Measurements from ENCODE around the gene CEP83.

DNA sequence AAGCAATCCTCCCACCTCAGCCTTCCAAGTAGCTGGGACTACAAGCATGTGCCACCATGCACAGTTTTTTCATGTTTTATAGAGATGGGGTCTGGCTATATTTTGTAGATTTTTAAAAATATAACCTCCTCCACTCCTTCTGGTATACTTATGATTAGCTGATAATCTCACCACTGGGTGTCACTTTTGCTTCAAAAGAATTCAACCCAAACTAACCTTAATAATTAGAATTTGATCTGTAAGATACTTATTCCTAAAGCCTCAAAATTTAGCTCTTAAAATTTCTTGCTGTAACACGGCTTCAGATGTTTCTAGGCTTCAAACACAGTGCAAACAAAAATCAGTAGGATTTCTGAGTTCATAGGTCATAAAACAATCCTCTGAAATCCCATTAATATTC is 130.3 kb downstream of the CEP83 start:
- TF ChIP-seq, protein P1, sequence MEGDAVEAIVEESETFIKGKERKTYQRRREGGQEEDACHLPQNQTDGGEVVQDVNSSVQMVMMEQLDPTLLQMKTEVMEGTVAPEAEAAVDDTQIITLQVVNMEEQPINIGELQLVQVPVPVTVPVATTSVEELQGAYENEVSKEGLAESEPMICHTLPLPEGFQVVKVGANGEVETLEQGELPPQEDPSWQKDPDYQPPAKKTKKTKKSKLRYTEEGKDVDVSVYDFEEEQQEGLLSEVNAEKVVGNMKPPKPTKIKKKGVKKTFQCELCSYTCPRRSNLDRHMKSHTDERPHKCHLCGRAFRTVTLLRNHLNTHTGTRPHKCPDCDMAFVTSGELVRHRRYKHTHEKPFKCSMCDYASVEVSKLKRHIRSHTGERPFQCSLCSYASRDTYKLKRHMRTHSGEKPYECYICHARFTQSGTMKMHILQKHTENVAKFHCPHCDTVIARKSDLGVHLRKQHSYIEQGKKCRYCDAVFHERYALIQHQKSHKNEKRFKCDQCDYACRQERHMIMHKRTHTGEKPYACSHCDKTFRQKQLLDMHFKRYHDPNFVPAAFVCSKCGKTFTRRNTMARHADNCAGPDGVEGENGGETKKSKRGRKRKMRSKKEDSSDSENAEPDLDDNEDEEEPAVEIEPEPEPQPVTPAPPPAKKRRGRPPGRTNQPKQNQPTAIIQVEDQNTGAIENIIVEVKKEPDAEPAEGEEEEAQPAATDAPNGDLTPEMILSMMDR (IDR thresholded peaks at IDR 0.05) = no peak
- no peak for TF ChIP-seq EP300 (IDR thresholded peaks at IDR 0.05)
- TF ChIP-seq POLR2A (IDR thresholded peaks at IDR 0.05) = no peak
